ENCODE measurements around the gene OR8B8.
"Not testable (repeated sequence)": the region's sequence is repeated elsewhere in the genome, so short reads cannot be mapped to it uniquely, and the experiment has no call there.

OR8B8 gene

GRCh38 chr11:124441081-124441480 lies 4.4 kb downstream of the OR8B8 start:
- no peak for DNase-seq

GRCh38 chr11:124440608-124441007 lies 4.9 kb downstream of the OR8B8 start:
- no peak for DNase-seq

- no peak for DNase-seq
These were observed 10.8 kb downstream of the OR8B8 start for GRCh38 chr11:124434699-124435098.

- DNase-seq: no peak
These were observed 15.9 kb downstream of the OR8B8 start for GRCh38 chr11:124429599-124429998.

- no peak for DNase-seq
These were observed 21.0 kb downstream of the OR8B8 start, which contains the start of gene OR8B4 for GRCh38 chr11:124424384-124424921. OR8B4 (minus strand) TSS chr11:124424871; CDS start chr11:124424871, 0 bp downstream.

GRCh38 chr11:124421043-124421442 lies 24.5 kb downstream of the OR8B8 start:
- DNase-seq: no peak

- peak; percentile 60 for DNase-seq
These were observed 30.1 kb downstream of the OR8B8 start for GRCh38 chr11:124415356-124415923.

- no peak for DNase-seq
These were observed 35.6 kb downstream of the OR8B8 start for GRCh38 chr11:124409906-124410305.

GRCh38 chr11:124405581-124405980 lies 39.9 kb downstream of the OR8B8 start:
- DNase-seq: no peak

GRCh38 chr11:124403186-124403585 lies 42.3 kb downstream of the OR8B8 start:
- not testable (repeated sequence) for DNase-seq

GRCh38 chr11:124402326-124402922 lies 43.1 kb downstream of the OR8B8 start:
- peak; percentile 40 for DNase-seq

GRCh38 chr11:124398924-124399323 lies 46.6 kb downstream of the OR8B8 start, which contains the start of gene OR8B3:
OR8B3 (minus strand) TSS chr11:124399024; CDS start chr11:124397351, 1,673 bp downstream.
- DNase-seq: no peak

GRCh38 chr11:124396847-124397246 lies 48.6 kb downstream of the OR8B8 start:
- DNase-seq: not testable (repeated sequence)

GRCh38 chr11:124394408-124394807 lies 51.1 kb downstream of the OR8B8 start:
- DNase-seq: no peak

Measured in GF-D8 (cell line).